NCI-H2029 treated with DMSO at 0.1 percent for 48 hours (cell line): ENCODE results near the gene NLGN3.
"Not testable (repeated sequence)": the region's sequence is repeated elsewhere in the genome, so short reads cannot be mapped to it uniquely, and the experiment has no call there.

Source experiments
- DNase-seq: peaks from one replicate; lab custom pipeline; 2025; lab: John Stamatoyannopoulos, UW

NLGN3 gene

DNA sequence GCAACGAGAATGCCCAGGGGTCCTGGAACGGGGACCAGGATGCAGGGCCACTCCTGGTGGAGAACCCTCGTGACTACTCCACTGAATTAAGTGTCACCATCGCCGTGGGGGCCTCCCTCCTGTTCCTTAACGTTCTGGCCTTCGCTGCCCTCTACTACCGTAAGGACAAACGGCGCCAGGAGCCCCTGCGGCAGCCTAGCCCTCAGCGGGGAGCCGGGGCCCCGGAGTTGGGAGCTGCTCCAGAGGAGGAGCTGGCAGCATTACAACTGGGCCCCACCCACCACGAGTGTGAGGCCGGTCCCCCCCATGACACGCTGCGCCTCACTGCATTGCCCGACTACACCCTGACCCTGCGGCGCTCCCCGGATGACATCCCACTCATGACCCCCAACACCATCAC is 24.9 kb downstream of the NLGN3 start:
- no peak for DNase-seq

DNA sequence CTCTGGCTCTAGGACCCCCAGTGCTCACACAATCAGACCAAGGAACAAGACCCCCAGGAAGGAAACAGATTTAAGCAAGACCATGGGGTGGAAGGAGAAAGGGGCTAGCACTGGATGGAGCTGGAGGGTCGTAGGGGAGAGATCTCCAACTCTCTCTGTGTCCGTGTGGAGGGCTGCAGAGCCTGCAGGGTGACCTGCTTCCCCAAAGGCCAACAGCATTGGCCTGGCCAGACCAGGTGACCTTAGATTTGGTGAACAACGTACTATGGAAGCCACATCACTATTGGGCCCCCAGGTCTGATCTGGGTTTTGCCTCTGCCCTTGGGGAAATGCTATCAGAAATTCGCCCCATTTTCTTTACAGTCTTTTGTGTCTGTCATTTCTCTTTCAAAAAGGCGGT is 26.0 kb downstream of the NLGN3 start:
- no peak for DNase-seq

DNA sequence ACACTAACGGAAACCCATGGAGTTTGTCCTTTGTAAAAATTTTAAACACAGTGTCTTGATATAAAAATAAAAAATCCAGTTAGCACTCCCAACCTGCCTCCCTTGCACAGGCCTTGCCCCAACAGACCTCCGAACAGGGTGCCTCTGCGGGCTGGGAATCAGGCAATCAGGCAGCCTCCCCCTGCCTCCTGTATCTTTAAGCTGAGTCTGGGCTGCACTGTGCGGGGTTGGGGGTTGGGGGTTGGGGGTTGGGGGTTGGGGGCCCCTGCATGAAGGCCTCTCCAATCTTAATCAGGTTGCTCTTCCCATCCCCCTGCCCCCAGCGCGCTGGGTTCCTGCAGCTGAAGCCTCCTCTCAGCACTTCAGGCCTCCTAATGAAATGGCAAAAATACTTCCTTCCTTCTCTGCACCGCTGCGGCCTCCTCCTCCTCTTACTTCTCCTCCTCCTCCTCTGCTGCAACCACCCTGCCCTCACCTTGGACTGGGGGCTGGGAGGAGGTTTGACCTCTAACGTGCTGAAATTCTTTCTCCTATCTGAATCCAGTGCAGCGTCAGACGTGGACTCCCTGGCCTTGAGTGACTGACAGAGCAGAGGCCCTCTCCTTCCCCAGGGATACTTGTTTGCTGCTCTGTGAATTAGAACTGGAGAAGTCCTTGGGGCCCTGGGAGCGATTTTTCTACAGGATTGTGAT is 26.6 kb downstream of the NLGN3 start:
- DNase-seq = no peak

DNA sequence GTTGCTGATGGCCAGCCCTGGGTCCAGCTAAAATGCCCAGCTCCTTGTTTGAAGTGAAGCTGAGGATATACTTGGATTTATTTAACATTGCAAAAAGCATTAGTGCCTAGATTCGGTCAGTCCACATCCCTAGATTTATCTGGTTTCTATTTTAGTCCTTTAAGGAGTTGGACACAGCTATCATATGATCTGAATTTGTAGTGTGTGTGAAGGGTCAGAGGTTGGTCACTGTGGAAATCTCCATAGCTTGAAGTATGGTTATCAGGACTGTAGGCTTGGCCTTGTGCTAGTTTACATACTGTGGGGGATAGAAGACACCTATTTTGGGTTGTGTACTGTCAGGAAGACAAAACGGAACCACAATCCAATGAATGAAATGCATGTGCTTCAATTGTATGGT is 28.8 kb downstream of the NLGN3 start:
- DNase-seq = no peak

DNA sequence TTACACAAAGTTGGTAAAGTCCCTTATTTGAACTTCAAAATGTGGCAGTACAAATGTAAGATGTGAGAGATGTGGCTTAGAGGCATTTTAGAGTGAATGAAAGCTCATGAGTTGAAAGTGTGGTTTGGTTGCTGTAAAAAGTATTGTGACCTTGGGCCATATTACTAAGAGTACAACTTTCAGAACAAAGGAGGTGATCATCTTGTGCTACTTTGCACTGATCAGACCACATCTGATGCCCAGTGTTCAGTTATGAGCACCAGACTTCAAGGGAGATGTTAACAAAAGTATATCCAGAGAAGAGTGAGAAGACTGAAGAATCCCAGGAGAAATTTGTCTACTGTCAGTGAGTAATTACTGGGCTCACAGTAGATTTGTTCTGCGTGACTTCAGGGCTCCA is 30.2 kb downstream of the NLGN3 start:
- no peak for DNase-seq

DNA sequence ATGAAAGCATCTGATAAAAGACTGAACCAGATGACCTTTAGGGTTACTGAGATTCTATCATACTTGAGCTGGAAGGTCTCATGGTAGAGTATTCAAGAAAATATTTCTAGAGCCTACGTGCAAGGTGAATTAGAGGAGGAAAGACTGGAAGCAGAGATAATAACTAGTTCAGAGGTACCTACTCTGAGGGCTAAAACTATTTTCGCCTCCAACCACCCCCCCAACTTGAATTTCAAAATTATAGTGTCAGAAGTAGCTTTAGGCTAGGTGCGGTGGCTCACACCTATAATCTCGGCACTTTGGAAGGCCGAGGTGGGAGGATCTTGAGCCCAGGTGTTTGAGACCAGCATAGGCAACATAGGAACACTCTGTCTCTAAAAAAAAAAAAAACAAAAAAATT is 30.9 kb downstream of the NLGN3 start:
- no peak for DNase-seq

DNA sequence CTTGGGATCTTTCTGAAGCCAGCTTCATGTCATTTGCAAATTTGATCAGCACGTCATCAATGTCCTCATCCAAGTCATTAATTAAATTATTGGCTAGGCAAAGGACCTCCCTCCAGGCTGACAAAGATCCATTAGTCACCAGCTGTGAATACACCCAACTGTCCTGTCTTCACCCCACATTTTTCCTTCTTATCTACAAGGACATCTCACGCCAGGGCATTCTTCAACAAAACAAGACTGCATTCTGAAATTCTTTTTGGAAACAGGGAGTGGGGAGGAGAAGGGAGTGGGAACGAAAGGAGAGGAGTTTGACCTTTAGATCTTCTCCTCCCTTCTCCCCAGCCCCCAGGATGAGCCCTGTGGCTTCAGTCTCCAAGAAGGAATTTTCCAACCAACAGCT is 32.7 kb downstream of the NLGN3 start:
- no peak for DNase-seq

DNA sequence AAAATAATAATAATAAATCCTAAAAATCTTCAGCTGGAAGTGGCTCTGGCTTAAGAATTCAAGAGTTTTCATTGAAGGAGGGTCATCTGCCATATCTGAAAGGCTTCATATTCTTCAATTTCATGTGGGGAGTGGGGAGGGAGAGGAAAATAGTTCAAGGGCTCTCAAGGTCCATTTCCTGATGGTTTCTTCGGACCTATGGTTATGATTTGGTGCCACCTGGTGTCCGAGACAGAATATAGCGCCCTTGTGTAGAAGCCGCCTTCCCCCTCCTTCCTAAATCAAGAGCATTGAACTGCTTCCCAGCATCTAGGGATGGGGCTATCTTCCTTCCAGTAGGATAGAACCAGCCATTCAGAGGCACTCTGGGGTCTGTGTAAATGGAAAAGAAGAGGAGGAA is 34.3 kb downstream of the NLGN3 start:
- DNase-seq = peak; percentile 35

DNA sequence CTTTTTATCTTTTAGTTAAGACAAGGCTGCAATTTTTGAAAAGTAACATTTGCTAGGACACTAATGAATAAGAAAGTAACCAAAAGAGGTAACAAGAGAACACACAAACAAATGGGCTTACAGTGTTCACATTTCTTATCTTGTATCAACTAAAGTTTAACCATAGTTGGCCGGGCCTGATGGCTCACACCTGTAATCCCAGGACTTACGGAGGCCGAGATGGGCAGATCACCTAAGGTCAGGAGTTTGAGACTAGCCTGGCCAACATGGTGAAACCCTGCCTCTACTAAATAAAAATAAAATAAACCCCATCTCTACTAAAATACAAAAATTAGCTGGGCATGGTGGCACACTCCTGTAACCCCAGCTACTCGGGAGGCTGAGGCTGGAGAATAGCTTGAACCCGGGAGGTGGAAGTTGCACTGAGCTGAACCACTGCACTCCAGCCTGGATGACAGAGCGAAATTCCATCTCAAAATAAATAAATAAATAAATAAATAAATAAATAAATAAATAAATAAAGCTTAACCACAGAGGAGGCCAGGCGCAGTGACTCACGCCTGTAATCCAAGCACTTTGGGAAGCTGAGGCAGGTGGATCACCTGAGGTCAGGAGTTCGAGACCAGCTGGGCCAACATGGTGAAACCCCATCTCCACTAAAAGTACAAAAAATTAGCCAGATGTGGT is 36.1 kb downstream of the NLGN3 start:
- not testable (repeated sequence) for DNase-seq

DNA sequence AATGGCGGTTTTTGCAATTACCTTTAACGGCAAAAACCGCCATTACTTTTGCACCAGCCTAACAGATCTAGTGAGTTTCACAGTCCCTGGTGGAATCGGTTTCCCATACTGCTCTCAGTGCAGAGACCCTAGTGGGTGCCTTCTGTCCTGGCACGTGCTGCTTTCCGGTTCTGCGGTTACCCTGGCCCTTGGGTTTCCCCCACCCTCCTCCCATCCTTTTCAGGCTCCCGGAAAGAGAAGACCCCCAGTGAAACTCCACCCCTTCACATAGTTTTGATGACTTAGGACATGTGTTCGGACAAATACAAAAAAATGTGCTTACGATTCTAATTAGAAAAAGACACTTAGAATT is 36.9 kb downstream of the NLGN3 start:
- DNase-seq = no peak

DNA sequence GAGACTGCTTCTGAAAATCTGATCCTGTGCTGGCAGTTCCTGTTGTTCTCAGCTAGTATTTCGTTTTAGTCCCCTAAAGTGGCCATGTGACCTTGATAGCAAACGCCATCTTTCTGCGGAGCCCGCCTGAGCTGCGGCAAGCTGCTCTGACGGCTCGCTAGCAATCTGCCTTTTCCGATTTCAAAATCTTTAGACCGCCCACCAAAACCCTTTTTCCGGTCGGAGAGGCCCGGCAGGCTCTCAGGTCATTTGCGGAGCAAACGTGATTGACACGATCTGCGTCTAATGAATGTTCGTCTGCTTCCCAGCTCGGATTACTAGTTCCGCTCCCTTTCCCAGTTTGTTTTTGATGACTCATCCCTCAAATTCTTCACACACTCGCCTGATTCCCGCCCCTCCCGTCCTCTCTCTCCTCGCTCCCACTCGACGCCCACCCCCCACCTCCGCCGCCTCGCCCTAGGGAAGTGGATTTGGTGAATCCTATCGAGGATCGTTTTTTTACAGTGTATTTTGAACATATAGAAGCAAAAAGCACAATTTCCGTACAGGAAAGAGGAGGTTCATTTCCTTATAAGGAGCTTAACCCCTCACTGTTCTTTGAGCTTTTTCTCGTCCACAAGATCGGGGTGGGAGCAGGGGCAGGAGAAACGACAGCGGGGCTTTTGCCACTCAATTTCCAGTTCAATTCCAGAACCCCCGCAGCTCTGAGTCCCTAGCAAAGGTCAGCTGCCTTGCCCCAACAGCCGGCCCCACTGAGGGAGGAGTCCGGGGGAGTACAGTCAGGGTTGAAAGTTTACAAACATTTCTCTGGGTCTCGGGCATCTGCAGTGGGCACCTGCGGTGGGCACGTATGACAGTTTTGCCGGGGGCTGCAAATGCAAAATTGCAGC is 37.5 kb downstream of the NLGN3 start:
- peak; percentile 82 for DNase-seq

DNA sequence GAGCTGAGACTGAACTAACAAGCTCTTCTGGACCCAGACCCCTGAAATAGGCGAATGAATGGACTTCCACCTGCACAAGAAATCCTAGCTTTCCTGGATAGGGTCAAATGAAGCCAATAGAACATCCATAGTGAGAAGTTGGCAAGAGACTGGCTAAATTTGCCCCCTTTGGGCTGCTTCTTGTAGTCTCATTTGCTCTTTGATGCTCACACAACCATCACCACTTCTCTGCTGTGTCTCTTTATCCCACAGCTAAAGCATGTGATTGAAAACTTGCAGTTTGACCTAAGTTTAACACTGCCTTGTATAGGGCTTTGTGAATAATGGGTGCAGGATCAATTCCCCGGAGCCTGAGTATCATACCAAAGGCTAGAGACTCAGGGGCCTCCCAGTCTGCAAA is 38.2 kb downstream of the NLGN3 start:
- DNase-seq = no peak

DNA sequence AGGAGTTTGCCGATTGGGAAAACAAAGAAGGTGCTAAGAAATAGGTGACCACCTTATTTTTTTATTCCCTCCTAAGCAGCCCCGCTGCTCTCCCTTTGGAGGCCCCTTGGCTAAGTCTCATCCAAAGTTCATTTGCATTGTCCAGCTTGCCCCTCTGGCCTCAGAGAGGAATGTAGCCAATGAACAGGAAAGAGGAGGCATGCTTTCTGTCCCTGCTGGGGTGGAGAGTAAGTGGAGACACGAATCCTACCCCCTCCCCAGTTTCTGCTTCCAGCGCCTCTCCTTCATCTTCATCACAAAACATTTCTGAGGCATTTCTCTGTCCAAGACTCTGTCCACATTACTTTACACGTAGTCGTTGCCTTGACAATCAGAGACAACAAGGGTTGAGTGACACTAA is 38.7 kb downstream of the NLGN3 start:
- DNase-seq = no peak

DNA sequence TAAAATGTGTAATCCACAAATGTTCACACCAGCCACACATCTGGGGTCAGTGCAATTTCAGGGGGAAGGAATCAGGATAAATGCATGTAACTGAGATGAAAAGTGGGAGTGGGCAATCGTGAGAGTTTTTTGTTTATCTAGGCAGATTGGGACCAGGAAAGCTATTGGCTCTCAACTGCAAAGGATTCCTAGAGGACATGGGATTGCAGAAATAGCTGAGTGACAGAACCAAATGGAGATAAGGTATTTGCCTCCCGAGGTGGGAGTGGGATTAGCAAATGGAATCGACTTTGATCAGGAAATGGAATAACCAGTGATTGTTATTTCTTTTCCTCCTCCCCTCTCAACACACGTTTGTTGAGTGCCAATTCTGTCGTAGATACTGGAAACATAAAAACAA is 39.5 kb downstream of the NLGN3 start:
- DNase-seq = no peak

DNA sequence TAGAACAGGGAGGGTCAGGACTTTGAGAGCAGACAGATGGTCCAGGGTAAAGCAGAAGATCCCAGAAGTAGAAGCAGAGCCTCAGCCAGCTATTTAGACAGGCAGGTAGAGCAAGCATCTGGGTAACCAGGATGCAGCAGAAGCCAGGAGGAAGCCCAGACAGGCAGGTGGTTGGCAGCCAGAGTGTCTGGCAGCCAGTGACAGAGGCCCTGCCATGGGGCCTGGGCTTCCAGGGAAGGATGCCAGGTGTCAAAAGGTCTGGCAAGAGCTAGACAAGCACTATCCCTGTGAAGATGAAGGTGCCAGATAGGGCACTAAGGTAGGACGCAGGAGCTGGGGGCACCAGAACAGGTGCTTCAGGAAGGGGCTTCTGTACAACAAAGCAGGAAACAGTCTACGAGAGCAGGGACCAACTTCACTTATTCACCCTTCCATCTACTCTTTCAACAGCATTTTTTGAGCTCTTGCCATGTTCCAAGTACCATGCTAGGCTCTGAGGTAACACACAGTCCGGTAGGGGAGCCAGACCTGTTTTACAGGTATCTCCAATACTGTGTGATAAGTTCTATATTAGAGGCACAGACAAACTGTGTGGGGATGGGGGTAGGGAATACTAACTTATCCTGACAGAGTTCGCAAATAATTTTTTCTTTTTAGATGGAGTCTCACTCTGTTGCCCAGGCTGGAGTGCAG is 40.3 kb downstream of the NLGN3 start:
- peak; percentile 70 for DNase-seq

DNA sequence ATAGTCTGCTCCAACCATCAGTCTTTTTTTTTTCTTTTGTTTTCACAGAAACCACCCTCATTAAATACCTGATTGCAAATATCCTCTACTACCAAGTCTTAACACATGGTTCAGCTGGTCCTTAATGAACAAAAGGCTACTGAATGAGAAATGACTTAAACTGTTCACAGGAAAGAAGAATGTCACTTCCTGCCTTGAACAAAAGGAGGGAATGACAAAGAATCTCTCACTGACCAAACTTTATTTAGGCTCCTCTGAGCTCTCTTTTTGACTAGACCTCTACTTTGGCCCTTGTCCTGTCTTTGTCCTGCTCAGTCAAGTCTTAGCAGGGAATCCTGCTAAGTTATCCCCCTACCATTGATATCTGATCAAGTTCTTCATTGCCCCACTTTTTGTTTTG is 46.6 kb downstream of the NLGN3 start:
- DNase-seq = no peak

DNA sequence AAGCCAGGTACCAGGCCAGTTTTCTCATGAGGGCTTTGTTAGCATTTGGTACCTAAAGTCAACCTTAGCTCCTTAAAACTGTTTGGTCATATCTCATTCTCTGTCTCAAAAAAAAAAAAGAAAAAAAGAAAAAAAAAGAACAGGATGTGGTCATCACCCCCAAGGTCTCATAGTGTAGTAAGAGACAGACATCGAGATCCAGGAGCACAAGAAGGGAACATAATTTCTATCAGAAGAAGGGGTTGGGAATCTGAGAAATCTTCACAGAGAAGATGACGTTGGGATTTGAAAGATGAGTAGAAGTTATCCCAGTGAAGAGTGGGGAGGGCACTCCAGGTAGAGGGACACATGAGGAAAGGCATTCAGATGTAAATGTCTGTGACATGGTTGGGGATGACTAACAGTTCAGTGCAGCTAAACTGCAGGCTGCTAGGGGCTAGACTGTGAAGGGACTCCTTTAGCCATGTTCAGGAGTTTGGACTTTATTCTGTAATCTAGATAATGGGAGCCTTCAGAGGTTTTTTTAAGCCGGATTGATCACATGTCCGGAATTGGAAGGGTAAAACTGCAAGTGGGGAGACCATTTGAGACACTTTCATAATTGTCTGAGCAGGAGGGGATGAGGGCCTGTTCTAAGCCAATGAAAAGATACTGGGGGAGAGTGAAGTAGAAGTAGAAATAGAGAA is 51.5 kb downstream of the NLGN3 start:
- no peak for DNase-seq

DNA sequence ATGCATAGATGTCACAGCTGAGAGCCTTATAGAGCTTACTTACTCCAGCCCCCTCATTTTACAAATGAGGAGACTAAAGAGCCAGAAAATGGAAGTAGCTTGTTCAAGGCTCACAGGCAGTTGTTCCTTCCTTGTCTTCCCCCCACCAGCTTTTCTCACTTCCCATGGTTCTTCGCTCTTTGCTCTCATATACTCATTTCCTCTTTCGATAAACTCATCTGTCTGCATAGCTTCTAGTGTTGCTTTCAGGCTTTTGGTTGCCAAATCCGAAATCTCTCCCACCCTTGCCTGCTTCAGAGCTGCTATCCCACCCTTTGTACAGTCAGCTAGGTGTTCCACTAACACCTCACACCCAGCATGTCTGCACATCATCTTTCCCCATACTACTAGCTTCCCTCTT is 53.4 kb downstream of the NLGN3 start:
- DNase-seq = no peak

DNA sequence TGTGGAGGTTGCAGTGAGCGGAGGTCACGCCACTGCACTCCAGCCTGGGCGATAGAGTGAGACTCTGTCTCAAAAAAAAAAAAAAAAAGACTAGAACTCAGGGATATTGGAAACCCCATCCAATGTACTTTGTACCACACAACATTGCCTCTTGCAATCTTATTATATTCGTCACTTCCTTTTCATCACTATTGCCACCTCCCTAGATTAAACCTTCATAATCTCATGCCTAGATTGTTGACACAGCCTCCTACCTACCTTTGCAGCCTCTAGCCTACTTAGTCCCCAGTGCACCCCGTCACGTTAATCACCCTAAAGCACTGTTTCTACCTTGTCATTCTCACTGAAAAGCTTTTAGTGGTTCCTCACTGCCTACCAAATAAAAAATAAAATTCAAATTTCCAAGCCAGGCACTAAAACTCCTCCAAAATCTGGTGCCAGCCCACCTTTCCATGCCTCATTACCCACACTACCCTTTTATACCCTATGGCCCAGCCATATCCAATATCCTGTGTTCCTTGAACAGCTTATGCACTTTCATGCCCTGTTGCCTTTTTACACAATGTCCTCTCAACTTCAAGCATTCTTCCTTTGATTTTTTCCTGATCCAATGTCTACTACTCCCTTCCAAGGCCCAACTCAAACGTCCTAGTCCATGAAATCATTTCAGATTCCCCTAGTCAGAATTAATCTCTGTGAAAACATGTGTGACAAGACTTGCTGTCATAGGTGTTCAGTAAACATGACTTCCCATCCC is 54.8 kb downstream of the NLGN3 start:
- DNase-seq = no peak

DNA sequence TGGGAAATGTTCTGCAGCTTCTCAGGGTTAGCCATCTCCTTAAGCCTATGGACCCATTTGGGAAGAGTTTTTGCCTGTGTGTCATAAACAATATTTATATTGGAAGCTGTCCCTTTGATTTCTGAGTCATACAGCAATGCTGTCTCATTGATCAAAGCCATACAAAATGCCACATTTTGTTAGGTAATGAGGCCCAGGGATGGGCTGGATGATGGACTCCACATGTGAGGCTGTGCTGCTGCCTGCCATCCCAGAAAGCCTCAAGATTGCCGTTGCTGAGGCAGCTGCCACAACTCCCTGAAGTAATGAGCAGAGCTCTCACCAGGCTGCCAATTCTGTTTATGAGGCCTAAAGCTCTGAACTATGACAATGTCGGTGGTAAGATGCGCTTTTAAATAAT is 66.2 kb downstream of the NLGN3 start:
- DNase-seq = no peak

DNA sequence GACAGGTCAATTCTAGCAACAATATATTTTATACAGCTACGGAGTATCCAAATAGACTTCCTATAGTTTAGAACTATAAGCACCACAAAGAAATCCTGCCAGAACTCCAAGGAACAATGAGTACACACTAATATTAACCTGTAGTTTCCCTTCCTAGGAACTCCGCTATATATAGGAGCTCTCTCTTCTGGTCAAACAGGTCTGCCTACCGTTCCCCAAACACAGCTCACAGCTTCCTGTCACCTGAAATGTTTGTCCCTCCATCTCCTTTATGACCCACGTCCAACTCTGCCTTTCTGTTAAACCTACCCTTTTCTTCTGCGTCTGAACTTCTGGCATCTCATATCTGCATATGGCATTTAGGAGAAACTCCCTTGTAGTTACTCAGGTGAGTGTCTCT is 67.9 kb downstream of the NLGN3 start:
- no peak for DNase-seq
